PC-9 (cell line): ENCODE measurements around the gene RNU7-1. TPM values are rescaled to one million over a fixed set of nuclear protein-coding genes. Genes with fewer than 3 reads are reported as not detected.
"Not testable (repeated sequence)": the region's sequence is repeated elsewhere in the genome, so short reads cannot be mapped to it uniquely, and the experiment has no call there.

Experiments used
- BruUV-seq: library from RNA; stranded (reverse); fragments of 400-500 nt; replicated peaks from 2 replicates; lab custom pipeline; 2021; lab: Mats Ljungman, UMichigan
- CTCF ChIA-PET: fragments of 300-600 bp; sonication (Branson Sonifier 250); formaldehyde crosslinking; loops from one replicate; lab custom pipeline; 2022; ENCODE audit warnings: antibody characterized with exemption; lab: Charles Lee
- POLR2A ChIA-PET: fragments of 300-600 bp; sonication (Branson Sonifier 250); formaldehyde crosslinking; loops from one replicate; lab custom pipeline; 2022; ENCODE audit warnings: antibody characterized with exemption; ENCODE audit not compliant: unreplicated experiment; lab: Charles Lee
- DNase-seq, 2 experiments: peaks; one replicate each; pipeline versions ENCODE4 v3.0.0 to v3.0.0-alpha.2; 2015 to 2022; ENCODE audit warnings: mixed read lengths in 1 of 2
- H2AFZ ChIP-seq: fragments of 200-600 bp; sonication (generic); 2 replicates; pipeline ENCODE4 v1.8.1; 2017; ENCODE audit warnings: antibody characterized with exemption
- H3F3A ChIP-seq: fragments of 200-600 bp; sonication (generic); 2 replicates; pipeline ENCODE4 v1.8.1; 2017; ENCODE audit warnings: antibody characterized with exemption, mild to moderate bottlenecking, low read depth; ENCODE audit not compliant: insufficient read depth
- H3K27ac ChIP-seq: fragments of 200-600 bp; sonication (generic); 2 replicates; pipeline ENCODE4 v1.6.1; 2016; ENCODE audit warnings: mixed run types
- H3K27me3 ChIP-seq: fragments of 200-600 bp; sonication (generic); 2 replicates; pipeline ENCODE4 v1.6.1; 2016; ENCODE audit warnings: low read depth, mixed run types; ENCODE audit not compliant: insufficient read depth
- H3K36me3 ChIP-seq: fragments of 200-600 bp; sonication (generic); 2 replicates; pipeline ENCODE4 v1.6.1; 2016; ENCODE audit warnings: low read depth, mixed run types
- H3K4me1 ChIP-seq: fragments of 200-600 bp; sonication (generic); replicated peaks from 2 replicates; pipeline ENCODE4 v1.6.1; 2016; ENCODE audit warnings: mixed run types; ENCODE audit not compliant: insufficient read depth
- H3K4me2 ChIP-seq: fragments of 200-600 bp; sonication (generic); 2 replicates; pipeline ENCODE4 v1.6.1; 2017; ENCODE audit warnings: mixed run types
- H3K4me3 ChIP-seq: fragments of 200-600 bp; sonication (generic); 2 replicates; pipeline ENCODE4 v1.6.1; 2016; ENCODE audit warnings: mixed run types
- H3K79me2 ChIP-seq: fragments of 200-600 bp; sonication (generic); 2 replicates; pipeline ENCODE4 v1.6.1; 2017; ENCODE audit warnings: low read depth, mixed run types
- H3K9me2 ChIP-seq: fragments of 200-600 bp; sonication (generic); 2 replicates; pipeline ENCODE4 v1.8.1; 2017; ENCODE audit warnings: mild to moderate bottlenecking; ENCODE audit not compliant: insufficient read depth
- H3K9me3 ChIP-seq: fragments of 200-600 bp; sonication (generic); 2 replicates; pipeline ENCODE4 v1.8.1; 2016; ENCODE audit warnings: low read depth; ENCODE audit not compliant: insufficient read depth
- H4K20me1 ChIP-seq: fragments of 200-600 bp; sonication (generic); 2 replicates; pipeline ENCODE4 v1.8.1; 2017; ENCODE audit not compliant: insufficient read depth
- EZH2 ChIP-seq: fragments of 200-600 bp; sonication (generic); IDR thresholded peaks from 2 replicates; pipeline ENCODE4 v1.8.0; 2017; ENCODE audit warnings: antibody characterized with exemption, low read depth
- intact Hi-C: fragments of 100-400 bp; cut with micrococcal nuclease; formaldehyde crosslinking; loops from one replicate; pipeline ENCODE4 v1.10.0; 2022; ENCODE audit not compliant: unreplicated experiment
- total RNA-seq: library from RNA; stranded (reverse); gene quantifications from 2 replicates; pipeline ENCODE4 v1.2.3, GENCODE V29; 2021
- TF ChIP-seq, protein P1 (sequence below): fragments of 200-600 bp; sonication (generic); conservative IDR thresholded peaks from 2 replicates; pipeline ENCODE4 v1.6.1; 2017; ENCODE audit warnings: mixed run types, antibody characterized with exemption, mild to moderate bottlenecking, moderate library complexity

The RNU7-1 gene
- total RNA-seq, 1 experiment from 2014 or later: not detected

DNA sequence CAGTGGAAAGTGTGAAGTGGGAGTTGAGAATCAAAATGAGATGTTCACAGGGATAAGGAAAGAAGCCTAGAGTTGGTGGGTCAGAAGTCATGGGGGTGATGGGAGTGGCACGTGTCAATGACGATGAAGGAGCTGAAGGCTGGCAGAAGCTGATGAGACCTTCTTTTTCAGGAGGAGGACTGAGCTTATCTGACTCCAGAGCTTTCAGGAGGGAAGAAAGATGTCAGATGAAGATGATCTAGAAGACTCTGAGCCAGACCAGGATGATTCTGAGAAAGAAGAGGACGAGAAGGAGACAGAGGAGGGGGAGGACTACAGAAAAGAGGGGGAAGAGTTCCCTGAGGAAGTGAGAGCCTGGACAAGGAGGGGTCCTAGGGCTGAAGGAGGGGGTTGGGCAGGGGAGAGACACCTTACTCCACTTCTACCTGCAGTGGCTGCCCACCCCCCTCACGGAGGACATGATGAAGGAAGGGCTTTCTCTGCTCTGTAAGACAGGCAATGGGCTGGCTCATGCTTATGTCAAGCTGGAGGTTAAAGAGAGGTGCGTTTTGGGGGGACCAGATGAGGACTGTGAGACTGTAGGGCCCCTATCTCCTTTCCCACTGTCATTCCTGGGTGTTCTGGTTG, 38.1 kb upstream of the RNU7-1 start:
- Histone ChIP-seq H3K4me3 (peak overlapping the region; percentile 86), H3K4me2 (peak overlapping the region; percentile 97), H2AFZ (no peak overlapping the region; the same call in 1 of the 2 replicates), H3K79me2 (no peaks in the 10 kb centered on the region), H4K20me1 (no peaks in the 10 kb centered on the region), H3K9me2 (no peaks in the 10 kb centered on the region), H3K27me3 (no peaks in the 10 kb centered on the region), H3K36me3 (no peaks in the 10 kb centered on the region), H3F3A (peaks cover 24% of the 10 kb centered on the region; the same call in 1 of the 2 replicates), H3K4me1 (peaks cover 22% of the 10 kb centered on the region), H3K27ac (no peak overlapping the region), H3K9me3 (no peaks in the 10 kb centered on the region)
- ChIA-PET CTCF (interaction anchor here (0.7 kb wide), 1 partner anchor 15 kb away, joined by 14 read pairs; no protein-coding TSS in a partner anchor), POLR2A (interaction anchor here (0.6 to 0.7 kb wide), 4 partner anchors 8 to 139 kb away, joined by 4 to 16 read pairs (median 10); partner anchors contain the start of gene PTMS)
- intact Hi-C loops: loop anchor here (2.0 kb wide), 1 partner anchor 53 kb away; the partner anchor contains the start of gene USP5
- TF ChIP-seq, protein P1, sequence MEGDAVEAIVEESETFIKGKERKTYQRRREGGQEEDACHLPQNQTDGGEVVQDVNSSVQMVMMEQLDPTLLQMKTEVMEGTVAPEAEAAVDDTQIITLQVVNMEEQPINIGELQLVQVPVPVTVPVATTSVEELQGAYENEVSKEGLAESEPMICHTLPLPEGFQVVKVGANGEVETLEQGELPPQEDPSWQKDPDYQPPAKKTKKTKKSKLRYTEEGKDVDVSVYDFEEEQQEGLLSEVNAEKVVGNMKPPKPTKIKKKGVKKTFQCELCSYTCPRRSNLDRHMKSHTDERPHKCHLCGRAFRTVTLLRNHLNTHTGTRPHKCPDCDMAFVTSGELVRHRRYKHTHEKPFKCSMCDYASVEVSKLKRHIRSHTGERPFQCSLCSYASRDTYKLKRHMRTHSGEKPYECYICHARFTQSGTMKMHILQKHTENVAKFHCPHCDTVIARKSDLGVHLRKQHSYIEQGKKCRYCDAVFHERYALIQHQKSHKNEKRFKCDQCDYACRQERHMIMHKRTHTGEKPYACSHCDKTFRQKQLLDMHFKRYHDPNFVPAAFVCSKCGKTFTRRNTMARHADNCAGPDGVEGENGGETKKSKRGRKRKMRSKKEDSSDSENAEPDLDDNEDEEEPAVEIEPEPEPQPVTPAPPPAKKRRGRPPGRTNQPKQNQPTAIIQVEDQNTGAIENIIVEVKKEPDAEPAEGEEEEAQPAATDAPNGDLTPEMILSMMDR: no peak
- TF ChIP-seq EZH2: no peak
- BruUV-seq: no TSS peak
- no peak for DNase-seq

GRCh38 chr12:6908141-6908540, 35.5 kb upstream of the RNU7-1 start:
- H3K36me3 ChIP-seq, H4K20me1 ChIP-seq, H3K9me2 ChIP-seq, H3K4me2 ChIP-seq, intact Hi-C loops, H3K79me2 ChIP-seq, H3K9me3 ChIP-seq, H3K4me3 ChIP-seq, H2AFZ ChIP-seq, H3K27ac ChIP-seq, BruUV-seq, H3K27me3 ChIP-seq, DNase-seq: not testable (repeated sequence)
- H3K4me1 ChIP-seq: peaks cover 18% of the 10 kb centered on the region
- ChIA-PET CTCF (interaction anchor here (0.7 kb wide), 2 partner anchors 21 to 36 kb away, joined by 7 to 28 read pairs; no protein-coding TSS in a partner anchor), POLR2A (interaction anchor here (0.6 to 0.7 kb wide), 3 partner anchors 17 to 219 kb away, joined by 3 to 8 read pairs (median 4); partner anchors contain the start of gene ZNF384)
- peaks cover 20% of the 10 kb centered on the region; the same call in 1 of the 2 replicates for H3F3A ChIP-seq

- DNase-seq: no peak
- no peak overlapping the region for H2AFZ ChIP-seq
- H3K27ac ChIP-seq: no peak overlapping the region
- H4K20me1 ChIP-seq: no peaks in the 10 kb centered on the region
- H3K4me1 ChIP-seq: peaks cover 4% of the 10 kb centered on the region; the same call in 1 of the 2 replicates
- H3K79me2 ChIP-seq: no peaks in the 10 kb centered on the region
- POLR2A ChIA-PET: interaction anchor here (0.6 kb wide), 1 partner anchor 420 kb away, joined by 7 read pairs; no protein-coding TSS in a partner anchor
- intact Hi-C loops: no loop called here
- H3K9me3 ChIP-seq: no peaks in the 10 kb centered on the region
- peaks cover 7% of the 10 kb centered on the region for H3K27me3 ChIP-seq
- H3K4me2 ChIP-seq: no peak overlapping the region
- peaks cover 7% of the 10 kb centered on the region; the same call in 1 of the 2 replicates for H3F3A ChIP-seq
- H3K4me3 ChIP-seq: no peak overlapping the region
- no peak for TF ChIP-seq EZH2
- TF ChIP-seq, protein P1: no peak
- H3K36me3 ChIP-seq: no peaks in the 10 kb centered on the region
- H3K9me2 ChIP-seq: no peaks in the 10 kb centered on the region
- CTCF ChIA-PET: no interaction called here
- BruUV-seq: no TSS peak
These were observed 34.0 kb upstream of the RNU7-1 start for GRCh38 chr12:6909421-6910145.
